Breast epithelium (tissue), 4 donors: Measurements from ENCODE around the gene PHACTR2. TPM values are rescaled to one million over a fixed set of nuclear protein-coding genes. Genes with fewer than 3 reads are reported as not detected.

Experiments used
- DNase-seq, 2 donors: peaks; one replicate each; pipeline ENCODE4 v3.0.0-alpha.2; 2019; ENCODE audit warnings: low spot score in 2 of 2
- H3K27ac ChIP-seq, 2 donors: fragments of 200-600 bp; sonication (generic) in 1 of 2; one replicate each; pipeline ENCODE4 v1.5.1; 2016 to 2019; ENCODE audit warnings: mild to moderate bottlenecking in 1 of 2
- H3K27me3 ChIP-seq, 2 donors: fragments of 200-600 bp; sonication (generic) in 1 of 2; one replicate each; pipeline versions ENCODE4 v1.5.1 to v1.6.0; 2017 to 2019; ENCODE audit warnings: control low read depth in 1 of 2, mild to moderate bottlenecking in 1 of 2
- H3K36me3 ChIP-seq: fragments of 200-600 bp; one replicate; pipeline ENCODE4 v1.5.1; 2019
- H3K4me1 ChIP-seq, 2 donors: fragments of 200-600 bp; sonication (generic); one replicate each; pipeline ENCODE4 v1.5.1; 2016 to 2019; ENCODE audit warnings: control low read depth in 1 of 2
- H3K4me3 ChIP-seq, 3 donors: fragments of 200-600 bp; sonication (generic); 1 replicate in 2 of 3; 2 replicates in 1 of 3; pipeline ENCODE4 v1.5.1; 2016 to 2019; ENCODE audit warnings: mild to moderate bottlenecking in 3 of 3, moderate library complexity in 2 of 3
- H3K9me3 ChIP-seq, 2 donors: fragments of 200-600 bp; sonication (generic) in 1 of 2; one replicate each; pipeline ENCODE4 v1.5.1; 2016 to 2019; ENCODE audit warnings: control low read depth in 1 of 2
- CTCF ChIP-seq, 3 donors: fragments of 450-650 bp; IDR thresholded peaks; one replicate each; pipeline ENCODE4 v1.5.1; 2016 to 2017; ENCODE audit warnings: antibody characterized with exemption in 3 of 3, mild to moderate bottlenecking in 3 of 3, moderate library complexity in 3 of 3
- POLR2A ChIP-seq: fragments of 450-650 bp; IDR thresholded peaks from one replicate; pipeline ENCODE4 v1.6.1; 2016; ENCODE audit warnings: antibody characterized with exemption, mild to moderate bottlenecking, moderate library complexity
- POLR2AphosphoS5 ChIP-seq, 3 donors: sonication (generic); formaldehyde crosslinking; IDR thresholded peaks; one replicate each; pipeline ENCODE4 v1.6.1; 2017; ENCODE audit warnings: antibody characterized with exemption in 3 of 3
- intact Hi-C: fragments of 100-400 bp; cut with DNase I; formaldehyde crosslinking; loops from one replicate; pipeline ENCODE4 v1.15.1; 2023; ENCODE audit warnings: low total_unique reads
- total RNA-seq, 3 donors: library from RNA; depleted of rRNA; stranded (reverse); fragments of >200 nt; gene quantifications; one replicate each; pipeline ENCODE4 v1.1.0, GENCODE V29; 2016

Gene PHACTR2
- total RNA-seq, 3 donors from 2014 or later: 27.5 to 53.3 (median 52.4) TPM

- no peak for DNase-seq
- Histone ChIP-seq H3K27me3 (no peaks in the 10 kb centered on the region), H3K9me3 (no peaks in the 10 kb centered on the region), H3K4me1 (no peaks in the 10 kb centered on the region), H3K36me3 (no peaks in the 10 kb centered on the region), H3K4me3 (no peak overlapping the region), H3K27ac (no peak overlapping the region)
- TF ChIP-seq POLR2AphosphoS5 (IDR thresholded peaks at IDR 0.05) (no peak), CTCF (IDR thresholded peaks at IDR 0.05) (no peak), POLR2A (no peak)
- intact Hi-C loops: no loop called here
Measured at GRCh38 chr6:143726015-143726647, 48.4 kb downstream of the PHACTR2 start.

- intact Hi-C loops: no loop called here
- DNase-seq: no peak
- Histone ChIP-seq H3K27me3 (no peaks in the 10 kb centered on the region), H3K9me3 (no peaks in the 10 kb centered on the region), H3K36me3 (no peaks in the 10 kb centered on the region), H3K27ac (no peak overlapping the region), H3K4me3 (no peak overlapping the region), H3K4me1 (no peaks in the 10 kb centered on the region)
- TF ChIP-seq CTCF (IDR thresholded peaks at IDR 0.05) (no peak), POLR2A (no peak), POLR2AphosphoS5 (IDR thresholded peaks at IDR 0.05) (no peak)
Measured at GRCh38 chr6:143727035-143727434, 49.3 kb downstream of the PHACTR2 start.

GRCh38 chr6:143731789-143732188 is 54.0 kb downstream of the PHACTR2 start:
- no peak for DNase-seq
- no peak overlapping the region for H3K4me3 ChIP-seq
- H3K27ac ChIP-seq: no peak overlapping the region
- no peaks in the 10 kb centered on the region for H3K4me1 ChIP-seq
- H3K36me3 ChIP-seq: no peaks in the 10 kb centered on the region
- TF ChIP-seq POLR2A (no peak), POLR2AphosphoS5 (IDR thresholded peaks at IDR 0.05) (no peak), CTCF (IDR thresholded peaks at IDR 0.05) (no peak)
- H3K27me3 ChIP-seq: no peaks in the 10 kb centered on the region
- intact Hi-C loops: no loop called here
- H3K9me3 ChIP-seq: no peaks in the 10 kb centered on the region

GRCh38 chr6:143732536-143732935 is 54.8 kb downstream of the PHACTR2 start:
- Histone ChIP-seq H3K4me1 (no peaks in the 10 kb centered on the region), H3K27ac (no peak overlapping the region), H3K36me3 (no peaks in the 10 kb centered on the region), H3K27me3 (no peaks in the 10 kb centered on the region), H3K4me3 (no peak overlapping the region), H3K9me3 (no peaks in the 10 kb centered on the region)
- no peak for DNase-seq
- intact Hi-C loops: no loop called here
- TF ChIP-seq POLR2AphosphoS5 (IDR thresholded peaks at IDR 0.05): no peak
- no peak for TF ChIP-seq POLR2A
- no peak for TF ChIP-seq CTCF (IDR thresholded peaks at IDR 0.05)

- Histone ChIP-seq H3K9me3 (no peaks in the 10 kb centered on the region), H3K27ac (no peak overlapping the region), H3K4me1 (no peaks in the 10 kb centered on the region), H3K36me3 (no peaks in the 10 kb centered on the region), H3K4me3 (no peak overlapping the region), H3K27me3 (no peaks in the 10 kb centered on the region)
- DNase-seq: no peak
- TF ChIP-seq POLR2AphosphoS5 (IDR thresholded peaks at IDR 0.05) (no peak), POLR2A (no peak), CTCF (IDR thresholded peaks at IDR 0.05) (no peak)
- intact Hi-C loops: no loop called here
Measured at GRCh38 chr6:143733510-143733909, 55.7 kb downstream of the PHACTR2 start.
